Panc1 (cell line): ENCODE measurements around the gene INPP1. TPM values are rescaled to one million over a fixed set of nuclear protein-coding genes. Genes with fewer than 3 reads are reported as not detected.

Source experiments
- ATAC-seq: fragments of 200-7000 bp; cut with Tn5 transposase; 2 replicates; pipeline ENCODE4 v1.9.1; 2020; ENCODE audit warnings: mild to moderate bottlenecking, moderate library complexity
- BruUV-seq: library from RNA; stranded (reverse); fragments of 400-500 nt; replicated peaks from 2 replicates; lab custom pipeline; 2021; lab: Mats Ljungman, UMichigan
- CTCF ChIA-PET: fragments of 300-600 bp; sonication (Branson Sonifier 250); formaldehyde crosslinking; loops from one replicate; lab custom pipeline; 2022; ENCODE audit warnings: antibody characterized with exemption; lab: Charles Lee
- POLR2A ChIA-PET: fragments of 300-600 bp; sonication (Branson Sonifier 250); formaldehyde crosslinking; loops from one replicate; lab custom pipeline; 2022; ENCODE audit warnings: antibody characterized with exemption; lab: Charles Lee
- DNase-seq: peaks from one replicate; pipeline ENCODE4 v3.0.0-alpha.2; 2010; ENCODE audit warnings: low read depth, low spot score
- H3K27ac ChIP-seq: 2 replicates; pipeline ENCODE4 v1.5.1; 2011; ENCODE audit warnings: mild to moderate bottlenecking, low read length, inconsistent platforms
- H3K27me3 ChIP-seq: fragments of 200-500 bp; sonication (Bioruptor generic); 2 replicates; pipeline ENCODE4 v1.6.0; 2014; ENCODE audit warnings: low read length, inconsistent platforms; ENCODE audit not compliant: control insufficient read depth, insufficient read depth
- H3K36me3 ChIP-seq: fragments of 200-500 bp; sonication (Bioruptor generic); 2 replicates; pipeline ENCODE4 v1.5.1; 2014; ENCODE audit warnings: inconsistent platforms, mild to moderate bottlenecking, low read length, moderate library complexity; ENCODE audit not compliant: control insufficient read depth, insufficient read depth
- H3K4me1 ChIP-seq: 2 replicates; pipeline ENCODE4 v1.5.1; 2011; ENCODE audit warnings: inconsistent platforms, mild to moderate bottlenecking, low read length, moderate library complexity; ENCODE audit not compliant: control insufficient read depth, insufficient read depth
- H3K4me3 ChIP-seq, 2 experiments: 2 replicates each; pipeline ENCODE4 v1.5.1; 2011 to 2012; ENCODE audit warnings: low read depth in 2 of 2, low read length in 2 of 2, mild to moderate bottlenecking in 2 of 2, inconsistent platforms in 1 of 2, moderate library complexity in 1 of 2
- H3K9me3 ChIP-seq: fragments of 200-500 bp; sonication (Bioruptor generic); 2 replicates; pipeline ENCODE4 v1.5.1; 2014; ENCODE audit warnings: low read depth, mild to moderate bottlenecking, inconsistent platforms, low read length, moderate library complexity; ENCODE audit not compliant: control insufficient read depth, insufficient read depth
- POLR2AphosphoS5 ChIP-seq: IDR thresholded peaks from 2 replicates; pipeline ENCODE4 v1.6.1; 2012; ENCODE audit warnings: mild to moderate bottlenecking, low read depth, low read length, moderate library complexity
- SIN3A ChIP-seq: IDR thresholded peaks from 2 replicates; pipeline ENCODE4 v1.6.1; 2012; ENCODE audit warnings: low read depth, mild to moderate bottlenecking, low read length, moderate library complexity, borderline replicate concordance; ENCODE audit not compliant: insufficient read depth
- TCF7L2 ChIP-seq: IDR thresholded peaks from 2 replicates; pipeline ENCODE4 v1.6.1; 2011; ENCODE audit warnings: mild to moderate bottlenecking, low read depth, low read length, inconsistent platforms
- in situ Hi-C: cut with HindIII; loops from 2 replicates; pipeline ENCODE4 v1.10.0; 2016; ENCODE audit warnings: low sequenced_read_pairs, low pct_unique_long_range_greater_than_20kb
- intact Hi-C: fragments of 100-400 bp; cut with micrococcal nuclease; formaldehyde crosslinking; loops from one replicate; pipeline ENCODE4 v1.10.0; 2022; ENCODE audit not compliant: unreplicated experiment
- total RNA-seq: library from RNA; stranded (reverse); gene quantifications from one replicate; pipeline ENCODE4 v1.2.1, GENCODE V29; 2021; ENCODE audit not compliant: unreplicated experiment
- TF ChIP-seq, protein P1 (sequence below), 2 experiments: IDR thresholded peaks; 2 replicates each; pipeline ENCODE4 v1.6.1; 2011 to 2012; ENCODE audit warnings: low read depth in 2 of 2, control low read depth in 1 of 2, low read length in 1 of 2, mild to moderate bottlenecking in 1 of 2, moderate library complexity in 1 of 2; ENCODE audit not compliant: insufficient read depth in 1 of 2
- TF ChIP-seq, protein P2 (sequence below): fragments of 450-650 bp; IDR thresholded peaks from 2 replicates; pipeline ENCODE4 v1.5.1; 2017; ENCODE audit warnings: mild to moderate bottlenecking

The INPP1 gene
- total RNA-seq, 1 experiment from 2014 or later, result 10.8 TPM

DNA sequence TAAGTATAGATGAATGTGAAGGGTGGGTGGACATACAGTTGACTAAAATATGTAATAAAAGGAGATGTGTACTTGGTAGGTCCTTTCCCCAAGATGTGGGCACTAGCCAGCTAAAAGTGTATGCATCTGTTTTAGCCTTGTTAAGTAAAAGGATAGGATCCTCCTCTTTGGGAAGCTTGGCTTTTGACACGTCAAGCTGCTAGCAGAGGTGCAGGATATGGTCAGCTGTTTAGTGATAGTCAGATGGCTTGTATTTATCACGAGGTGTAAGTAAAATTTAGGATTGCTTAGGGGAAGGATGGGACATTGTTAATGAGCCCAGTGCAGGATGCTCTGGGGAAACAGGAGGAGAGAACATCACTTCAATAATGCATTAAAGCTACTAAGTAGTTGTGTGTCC lies 66.2 kb downstream of the INPP1 start:
- ATAC-seq (no peak), DNase-seq (no peak)
- in situ Hi-C loops (no loop called here), intact Hi-C loops (no loop called here)
- no peak overlapping the region for H3K4me3 ChIP-seq
- CTCF ChIA-PET, result no interaction called here
- no TSS peak for BruUV-seq
- POLR2A ChIA-PET, result no interaction called here
- H3K4me1 ChIP-seq, result peaks cover 6% of the 10 kb centered on the region
- H3K9me3 ChIP-seq, result no peaks in the 10 kb centered on the region
- TF ChIP-seq, protein P1, sequence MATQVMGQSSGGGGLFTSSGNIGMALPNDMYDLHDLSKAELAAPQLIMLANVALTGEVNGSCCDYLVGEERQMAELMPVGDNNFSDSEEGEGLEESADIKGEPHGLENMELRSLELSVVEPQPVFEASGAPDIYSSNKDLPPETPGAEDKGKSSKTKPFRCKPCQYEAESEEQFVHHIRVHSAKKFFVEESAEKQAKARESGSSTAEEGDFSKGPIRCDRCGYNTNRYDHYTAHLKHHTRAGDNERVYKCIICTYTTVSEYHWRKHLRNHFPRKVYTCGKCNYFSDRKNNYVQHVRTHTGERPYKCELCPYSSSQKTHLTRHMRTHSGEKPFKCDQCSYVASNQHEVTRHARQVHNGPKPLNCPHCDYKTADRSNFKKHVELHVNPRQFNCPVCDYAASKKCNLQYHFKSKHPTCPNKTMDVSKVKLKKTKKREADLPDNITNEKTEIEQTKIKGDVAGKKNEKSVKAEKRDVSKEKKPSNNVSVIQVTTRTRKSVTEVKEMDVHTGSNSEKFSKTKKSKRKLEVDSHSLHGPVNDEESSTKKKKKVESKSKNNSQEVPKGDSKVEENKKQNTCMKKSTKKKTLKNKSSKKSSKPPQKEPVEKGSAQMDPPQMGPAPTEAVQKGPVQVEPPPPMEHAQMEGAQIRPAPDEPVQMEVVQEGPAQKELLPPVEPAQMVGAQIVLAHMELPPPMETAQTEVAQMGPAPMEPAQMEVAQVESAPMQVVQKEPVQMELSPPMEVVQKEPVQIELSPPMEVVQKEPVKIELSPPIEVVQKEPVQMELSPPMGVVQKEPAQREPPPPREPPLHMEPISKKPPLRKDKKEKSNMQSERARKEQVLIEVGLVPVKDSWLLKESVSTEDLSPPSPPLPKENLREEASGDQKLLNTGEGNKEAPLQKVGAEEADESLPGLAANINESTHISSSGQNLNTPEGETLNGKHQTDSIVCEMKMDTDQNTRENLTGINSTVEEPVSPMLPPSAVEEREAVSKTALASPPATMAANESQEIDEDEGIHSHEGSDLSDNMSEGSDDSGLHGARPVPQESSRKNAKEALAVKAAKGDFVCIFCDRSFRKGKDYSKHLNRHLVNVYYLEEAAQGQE (IDR thresholded peaks at IDR 0.05; ENCODE audit: insufficient read depth in 1 of 2, low read depth in 2 of 2, low read length in 1 of 2), result no peak
- TF ChIP-seq POLR2AphosphoS5 (no peak), TCF7L2 (no peak), SIN3A (no peak)
- TF ChIP-seq, protein P2, sequence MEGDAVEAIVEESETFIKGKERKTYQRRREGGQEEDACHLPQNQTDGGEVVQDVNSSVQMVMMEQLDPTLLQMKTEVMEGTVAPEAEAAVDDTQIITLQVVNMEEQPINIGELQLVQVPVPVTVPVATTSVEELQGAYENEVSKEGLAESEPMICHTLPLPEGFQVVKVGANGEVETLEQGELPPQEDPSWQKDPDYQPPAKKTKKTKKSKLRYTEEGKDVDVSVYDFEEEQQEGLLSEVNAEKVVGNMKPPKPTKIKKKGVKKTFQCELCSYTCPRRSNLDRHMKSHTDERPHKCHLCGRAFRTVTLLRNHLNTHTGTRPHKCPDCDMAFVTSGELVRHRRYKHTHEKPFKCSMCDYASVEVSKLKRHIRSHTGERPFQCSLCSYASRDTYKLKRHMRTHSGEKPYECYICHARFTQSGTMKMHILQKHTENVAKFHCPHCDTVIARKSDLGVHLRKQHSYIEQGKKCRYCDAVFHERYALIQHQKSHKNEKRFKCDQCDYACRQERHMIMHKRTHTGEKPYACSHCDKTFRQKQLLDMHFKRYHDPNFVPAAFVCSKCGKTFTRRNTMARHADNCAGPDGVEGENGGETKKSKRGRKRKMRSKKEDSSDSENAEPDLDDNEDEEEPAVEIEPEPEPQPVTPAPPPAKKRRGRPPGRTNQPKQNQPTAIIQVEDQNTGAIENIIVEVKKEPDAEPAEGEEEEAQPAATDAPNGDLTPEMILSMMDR, result no peak
- peaks cover 13% of the 10 kb centered on the region for H3K27me3 ChIP-seq
- no peak overlapping the region for H3K27ac ChIP-seq
- no peaks in the 10 kb centered on the region for H3K36me3 ChIP-seq

DNA sequence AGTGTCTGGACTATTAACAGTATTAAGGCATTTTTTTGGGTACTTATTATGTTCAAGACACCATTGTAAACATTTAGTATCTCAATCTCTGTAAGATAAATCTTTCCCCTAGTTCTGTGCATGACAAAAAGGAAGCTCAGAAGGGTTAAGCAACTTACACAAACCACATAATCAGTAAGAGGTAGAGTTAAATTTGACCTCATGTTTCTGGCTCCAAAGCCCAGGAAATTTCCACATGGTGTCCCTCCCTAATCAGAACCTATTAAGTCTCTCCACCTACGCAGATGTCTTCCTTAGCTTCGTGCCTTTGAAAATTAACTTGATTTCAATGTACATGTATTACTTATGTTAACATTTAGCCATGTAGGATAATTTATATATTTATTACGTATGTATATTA lies 66.8 kb downstream of the INPP1 start:
- Histone ChIP-seq H3K36me3 (no peaks in the 10 kb centered on the region), H3K9me3 (no peaks in the 10 kb centered on the region), H3K4me1 (peaks cover 6% of the 10 kb centered on the region), H3K4me3 (no peak overlapping the region), H3K27me3 (peaks cover 13% of the 10 kb centered on the region), H3K27ac (no peak overlapping the region)
- POLR2A ChIA-PET, result no interaction called here
- TF ChIP-seq POLR2AphosphoS5, result no peak
- no peak for TF ChIP-seq SIN3A
- no peak for TF ChIP-seq TCF7L2
- TF ChIP-seq, protein P1 (IDR thresholded peaks at IDR 0.05; ENCODE audit: insufficient read depth in 1 of 2, low read depth in 2 of 2, low read length in 1 of 2), result no peak
- TF ChIP-seq, protein P2, result no peak
- no TSS peak for BruUV-seq
- DNase-seq (no peak), ATAC-seq (no peak)
- in situ Hi-C loops (no loop called here), intact Hi-C loops (no loop called here)
- CTCF ChIA-PET, result no interaction called here
